GM12878 (cell line): Measurements from ENCODE around the gene CDH2. TPM values are rescaled to one million over a fixed set of nuclear protein-coding genes. Genes with fewer than 3 reads are reported as not detected.
A peak's percentile ranks its signal among the peaks of the same experiment; 100 is the strongest.

ENCODE experiments used
- ATAC-seq: fragments of 200-7000 bp; cut with Tn5 transposase; 3 replicates; pipeline ENCODE4 v1.9.1; 2020; ENCODE audit warnings: mild to moderate bottlenecking, moderate library complexity
- Bru-seq: library from RNA; stranded (reverse); fragments of 400-500 nt; gene quantifications from one replicate; lab custom pipeline; 2021; lab: Mats Ljungman, UMichigan
- BruChase-seq, 2 experiments: library from RNA; stranded (reverse); fragments of 400-500 nt; gene quantifications; one replicate each; lab custom pipeline; 2021; lab: Mats Ljungman, UMichigan
- BruUV-seq: library from RNA; stranded (reverse); fragments of 400-500 nt; replicated peaks from 2 replicates; lab custom pipeline; 2021; lab: Mats Ljungman, UMichigan
- CTCF ChIA-PET: fragments of 300-600 bp; sonication (Branson Sonifier 250); formaldehyde crosslinking; extraction: SDS; loops from one replicate; lab custom pipeline; 2021; ENCODE audit warnings: inconsistent platforms; lab: Yijun Ruan, JAX
- POLR2A ChIA-PET: fragments of 350-600 bp; formaldehyde crosslinking; extraction: SDS; loops from one replicate; lab custom pipeline; 2021; ENCODE audit warnings: inconsistent platforms; lab: Charles Lee
- RAD21 ChIA-PET: fragments of 300-600 bp; sonication (Branson Sonifier 250); formaldehyde crosslinking; loops from one replicate; lab custom pipeline; 2023; ENCODE audit warnings: antibody characterized with exemption; ENCODE audit not compliant: unreplicated experiment; lab: Charles Lee
- SMC1A ChIA-PET: fragments of 300-600 bp; sonication (Branson Sonifier 250); formaldehyde crosslinking; loops from one replicate; lab custom pipeline; 2023; ENCODE audit not compliant: unreplicated experiment, uncharacterized antibody; lab: Charles Lee
- DNase-seq: peaks from one replicate; pipeline ENCODE4 v3.0.0-alpha.2; 2011; ENCODE audit warnings: low read depth, low spot score
- FAIRE-seq: peaks from 3 replicates; lab custom pipeline; 2011; peaks lifted over from hg19 to GRCh38; lab: Jason Lieb, UNC
- H2AFZ ChIP-seq: 2 replicates; pipeline ENCODE4 v1.6.0; 2011; ENCODE audit warnings: low read depth, low read length, control low read depth; ENCODE audit not compliant: control insufficient read depth
- H3K27ac ChIP-seq: 2 replicates; pipeline ENCODE4 v1.5.1; 2011; ENCODE audit warnings: control low read depth; ENCODE audit not compliant: control insufficient read depth, insufficient read depth
- H3K27me3 ChIP-seq, 2 experiments: replicated peaks in 1 of 2; 2 replicates each; pipeline versions ENCODE4 v1.6.0 to v1.6.1; 2011; ENCODE audit warnings: low read length in 1 of 2; ENCODE audit not compliant: control insufficient read depth in 2 of 2, insufficient read depth in 2 of 2
- H3K36me3 ChIP-seq, 2 experiments: 2 replicates each; pipeline ENCODE4 v1.5.1; 2011; ENCODE audit warnings: low read length in 1 of 2; ENCODE audit not compliant: control insufficient read depth in 2 of 2, insufficient read depth in 2 of 2
- H3K4me1 ChIP-seq: 2 replicates; pipeline ENCODE4 v1.6.1; 2011; ENCODE audit warnings: mild to moderate bottlenecking, low read length, moderate library complexity, mixed read lengths; ENCODE audit not compliant: control insufficient read depth, insufficient read depth
- H3K4me2 ChIP-seq: 2 replicates; pipeline ENCODE4 v1.6.0; 2011; ENCODE audit warnings: control low read depth; ENCODE audit not compliant: control insufficient read depth, insufficient read depth
- H3K4me3 ChIP-seq: fragments of 200-600 bp; sonication (generic); 2 replicates; pipeline ENCODE4 v1.5.1; 2016
- H3K79me2 ChIP-seq: 2 replicates; pipeline ENCODE4 v1.6.0; 2011; ENCODE audit warnings: low read length; ENCODE audit not compliant: control insufficient read depth, insufficient read depth
- H3K9ac ChIP-seq: 2 replicates; pipeline ENCODE4 v1.8.0; 2011; ENCODE audit warnings: low read length, control low read depth, mixed read lengths; ENCODE audit not compliant: control insufficient read depth, insufficient read depth
- H3K9me3 ChIP-seq: replicated peaks from 3 replicates; pipeline ENCODE4 v1.5.1; 2011; ENCODE audit warnings: mild to moderate bottlenecking, low read length; ENCODE audit not compliant: control insufficient read depth, insufficient read depth
- H4K20me1 ChIP-seq: 2 replicates; pipeline ENCODE4 v1.6.0; 2011; ENCODE audit not compliant: control insufficient read depth, insufficient read depth
- POLR2A ChIP-seq: IDR thresholded peaks from 2 replicates; pipeline ENCODE4 v1.6.1; 2011; ENCODE audit warnings: low read depth, mild to moderate bottlenecking, low read length
- ZBTB11 ChIP-seq: fragments of 450-650 bp; formaldehyde crosslinking; IDR thresholded peaks from 2 replicates; pipeline ENCODE4 v1.5.0; 2022; ENCODE audit warnings: mild to moderate bottlenecking, missing genetic modification characterization
- WGBS: methylation state at CpG from one replicate; pipeline ENCODE4 v1.1.6; 2016; ENCODE audit warnings: low lambda C conversion rate; ENCODE audit not compliant: insufficient replicate concordance, insufficient coverage; ENCODE audit errors: missing lambda C conversion rate; 5-methylcytosine and 5-hydroxymethylcytosine counted together
- in situ Hi-C: fragments of 300-500 bp; cut with MboI; formaldehyde crosslinking; loops from 9 replicates; pipeline ENCODE4 v1.14.3; 2018; ENCODE audit warnings: mixed read lengths
- intact Hi-C: fragments of 100-400 bp; cut with micrococcal nuclease; formaldehyde crosslinking; loops from one replicate; pipeline ENCODE4 v1.14.2; 2022; ENCODE audit not compliant: unreplicated experiment
- long read RNA-seq, 2 experiments: library from polyadenylated mRNA; unstranded; transcript quantifications; one replicate each; pipeline ENCODE4 v2.0.0, GENCODE V29; 2019 to 2020
- polyA minus RNA-seq, 3 experiments: library from RNA; depleted of rRNA, polyadenylated mRNA; stranded (reverse); fragments of >200 nt; gene quantifications; 2 replicates each; pipeline ENCODE4 v1.2.3, GENCODE V29; 2011
- polyA plus RNA-seq, 11 experiments: library from polyadenylated mRNA; depleted of rRNA in 4 of 11; unstranded in 6 of 11; stranded (reverse) in 5 of 11; fragments of >200 nt; fragmentation: Nextera tagmentation in 4 of 11; fragmentation: Illumina TruSeq in 1 of 11; extraction: Ambion mirVana in 4 of 11; extraction: Trizol in 1 of 11; gene quantifications; 1 replicate in 1 of 11; 2 replicates in 10 of 11; pipeline versions ENCODE4 v1.2.1 to v1.2.3, GENCODE V29; 2011 to 2016; ENCODE audit warnings: inconsistent platforms in 2 of 11, missing spikeins in 2 of 11, low read depth in 1 of 11
- total RNA-seq, 4 experiments: library from RNA; depleted of rRNA in 3 of 4; stranded (reverse); fragments of >200 nt in 3 of 4; fragmentation: Illumina TruSeq in 1 of 4; extraction: Trizol in 1 of 4; gene quantifications; 2 replicates each; pipeline versions ENCODE4 v1.2.1 to v1.2.3, GENCODE V29; 2013 to 2021

Gene CDH2
- not detected in 2 replicates for total RNA-seq (2013; cell fraction: nucleolus; rRNA removed)
- total RNA-seq (2014; rRNA removed) = 0.06 TPM in 1 of 2 replicates, not detected in the other
- total RNA-seq (2014; rRNA removed; fragmentation: Illumina TruSeq; extraction: Trizol) = not detected in 2 replicates
- 0.18 and 0.19 TPM in 2 replicates for total RNA-seq (2021)
- polyA plus RNA-seq (2011; ENCODE audit: low read depth) = not detected
- 0.03 TPM in 2 replicates for polyA plus RNA-seq (2011; rRNA removed)
- 0.02 TPM in 1 of 2 replicates, not detected in the other for polyA plus RNA-seq (2011; cell fraction: cytosol; rRNA removed)
- not detected in 2 replicates for polyA plus RNA-seq (2011; cell fraction: nucleus; rRNA removed)
- 0.11 and 0.18 TPM in 2 replicates for polyA plus RNA-seq (2012)
- polyA plus RNA-seq (2014; fragmentation: Illumina TruSeq; extraction: Trizol) = not detected in 2 replicates
- polyA plus RNA-seq (2014; fragmentation: Nextera tagmentation; extraction: Ambion mirVana) = not detected
- 0.01 TPM in 1 of 2 replicates, not detected in the other for polyA plus RNA-seq (2014; rRNA removed)
- polyA plus RNA-seq (2016; fragmentation: Nextera tagmentation; extraction: Ambion mirVana) = under 1 TPM; 0.05 to 0.25 TPM
- 0.07 TPM in 1 of 2 replicates, not detected in the other for polyA minus RNA-seq (2011; rRNA and poly(A)+ RNA removed)
- not detected in 2 replicates for polyA minus RNA-seq (2011; cell fraction: cytosol; rRNA and poly(A)+ RNA removed)
- polyA minus RNA-seq (2011; cell fraction: nucleus; rRNA and poly(A)+ RNA removed) = not detected in 2 replicates
- Bru-seq, nascent RNA = percentile 10 among the genes with signal in this experiment
- BruChase-seq, experiment 1, labeled RNA remaining after a 6-hour chase = percentile 10 among the genes with signal in this experiment
- BruChase-seq, experiment 2, labeled RNA remaining after a 2-hour chase = percentile 8 among the genes with signal in this experiment
- long read RNA-seq, experiment 1 = 0 reads
- long read RNA-seq, experiment 2, partial matches to known transcripts = 0 of 1 reads
- long read RNA-seq, experiment 2, other reads (novel, unspliced or antisense) = 1 of 1 reads

DNA sequence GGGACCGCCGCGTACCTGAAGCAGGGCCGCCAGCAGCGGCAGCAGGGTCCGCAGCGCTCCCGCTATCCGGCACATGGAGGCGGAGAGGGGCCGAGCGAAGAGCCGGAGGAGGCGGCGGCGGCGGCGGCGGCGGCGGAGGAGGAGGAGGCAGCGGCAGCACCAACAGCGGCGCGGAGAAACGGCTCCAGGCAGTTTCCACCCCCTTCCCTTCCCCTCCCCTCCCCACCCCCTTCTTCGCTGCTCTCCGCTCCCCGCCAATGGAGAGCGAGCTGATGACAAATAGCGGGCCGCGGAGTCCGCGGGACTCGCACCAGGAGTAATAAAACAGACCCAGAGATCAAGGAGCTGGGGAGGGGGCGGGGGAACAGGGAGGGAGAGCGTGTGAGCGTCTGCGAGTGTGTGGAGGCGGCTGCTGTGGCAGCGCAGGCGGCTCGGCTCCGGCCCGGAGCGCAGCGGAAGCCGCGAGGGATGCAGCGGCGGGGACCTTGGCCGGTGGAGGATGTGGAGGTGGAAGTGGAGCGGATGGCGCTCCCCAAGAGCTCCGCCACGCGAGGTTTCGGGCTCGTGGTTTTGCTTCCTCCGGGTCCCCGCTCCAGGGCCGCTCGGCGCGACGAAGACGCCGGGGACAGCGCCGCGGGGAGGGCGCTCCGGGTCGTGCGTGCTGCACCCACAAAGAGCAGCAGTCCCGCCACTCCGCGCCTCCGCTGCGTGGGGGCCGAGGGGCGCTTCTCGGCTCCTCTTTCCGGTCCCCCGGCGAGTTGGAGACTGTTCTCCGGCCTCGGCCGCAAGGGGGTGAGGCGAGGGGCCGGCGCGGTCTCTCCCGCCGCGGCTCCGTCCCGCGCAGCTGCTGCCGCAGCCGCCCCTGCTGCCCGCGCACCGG lies at the start of gene CDH2:
TSS of gene CDH2 (minus strand) at position 183 of the 880 bp plus-strand sequence. CDS start at position 75, 108 bp downstream.
- 46% methylated on average over 55 of the region's 105 CpGs for WGBS
- peaks cover 3% of the 10 kb centered on the region; the same call in 2 of the 3 replicates for H3K9me3 ChIP-seq
- TF ChIP-seq POLR2A (peak; percentile 12; the same call in 1 of the 2 replicates), ZBTB11 (CRISPR knock-in tag) (no peak)
- ChIA-PET CTCF (interaction anchor here (0.6 kb wide), 1 partner anchor 42 kb away, joined by 3 read pairs; no protein-coding TSS in a partner anchor), SMC1A (no interaction called here), RAD21 (no interaction called here), POLR2A (no interaction called here)
- no peak within 1 kb of the TSS for H2AFZ ChIP-seq
- DNase-seq = no peak
- in situ Hi-C loops = no loop called here
- BruUV-seq = no TSS peak
- no peak within 1 kb of the TSS for H3K27ac ChIP-seq
- H4K20me1 ChIP-seq = no peaks in the 10 kb centered on the region
- no peak for FAIRE-seq
- no peak within 1 kb of the TSS for H3K4me3 ChIP-seq
- no peaks in the 10 kb centered on the region for H3K36me3 ChIP-seq
- ATAC-seq = no peak
- H3K27me3 ChIP-seq = peaks cover 0 to 2% of the 10 kb centered on the region in 2 experiments; a peak in 2 of 4 replicates
- no peaks in the 10 kb centered on the region for H3K79me2 ChIP-seq
- no peak within 1 kb of the TSS for H3K9ac ChIP-seq
- H3K4me1 ChIP-seq = no peaks in the 10 kb centered on the region
- 0 out of 2 replicates have a peak within 1 kb of the TSS, but pooled peaks have one; percentile 3 for H3K4me2 ChIP-seq
- intact Hi-C loops = no loop called here
